Mesenchymal stem cell (in vitro differentiated cells and primary cell): ENCODE measurements around the gene CYP4A22.
"Not testable (repeated sequence)": the region's sequence is repeated elsewhere in the genome, so short reads cannot be mapped to it uniquely, and the experiment has no call there.

ENCODE experiments used
- DNase-seq: peaks from one replicate; pipeline ENCODE4 v3.0.0-alpha.2; 2013
- H2AFZ ChIP-seq: one replicate; pipeline ENCODE4 v1.6.1; 2013; ENCODE audit warnings: low read depth, mild to moderate bottlenecking, control low read depth, inconsistent platforms, low read length, moderate library complexity
- H2AK5ac ChIP-seq: 2 replicates; pipeline ENCODE4 v1.6.1; 2013; ENCODE audit warnings: low read length, moderate library complexity, mild to moderate bottlenecking, inconsistent platforms; ENCODE audit not compliant: severe bottlenecking
- H2BK120ac ChIP-seq: one replicate; pipeline ENCODE4 v1.6.1; 2013; ENCODE audit warnings: low read depth, mild to moderate bottlenecking, inconsistent platforms, low read length, moderate library complexity
- H2BK12ac ChIP-seq, 2 experiments: one replicate each; pipeline ENCODE4 v1.6.1; 2013; ENCODE audit warnings: inconsistent platforms in 2 of 2, low read length in 2 of 2, mild to moderate bottlenecking in 2 of 2, moderate library complexity in 2 of 2, control low read depth in 1 of 2
- H2BK15ac ChIP-seq: one replicate; pipeline ENCODE4 v1.6.1; 2013; ENCODE audit warnings: mild to moderate bottlenecking, low read depth, inconsistent platforms; ENCODE audit not compliant: poor library complexity, severe bottlenecking
- H2BK5ac ChIP-seq: 2 replicates; pipeline ENCODE4 v1.6.1; 2013; ENCODE audit warnings: low read depth, mild to moderate bottlenecking, low read length, control low read depth, inconsistent platforms; ENCODE audit not compliant: poor library complexity, severe bottlenecking
- H3K14ac ChIP-seq, 2 experiments: one replicate each; pipeline ENCODE4 v1.6.1; 2013; ENCODE audit warnings: inconsistent platforms in 2 of 2, low read length in 2 of 2, control low read depth in 1 of 2, mild to moderate bottlenecking in 1 of 2, moderate library complexity in 1 of 2
- H3K18ac ChIP-seq, 2 experiments: one replicate each; pipeline ENCODE4 v1.6.1; 2013; ENCODE audit warnings: inconsistent platforms in 2 of 2, low read length in 2 of 2, control low read depth in 1 of 2, low read depth in 1 of 2, mild to moderate bottlenecking in 1 of 2
- H3K23ac ChIP-seq, 2 experiments: one replicate each; pipeline ENCODE4 v1.6.1; 2013; ENCODE audit warnings: inconsistent platforms in 2 of 2, low read length in 2 of 2, mild to moderate bottlenecking in 2 of 2, moderate library complexity in 2 of 2, control low read depth in 1 of 2
- H3K27ac ChIP-seq: 2 replicates; pipeline ENCODE4 v1.5.1; 2013; ENCODE audit warnings: mild to moderate bottlenecking, moderate library complexity, low read length, control low read depth, inconsistent platforms; ENCODE audit not compliant: poor library complexity, severe bottlenecking
- H3K27me3 ChIP-seq, 2 experiments: 2 replicates each; pipeline versions ENCODE4 v1.6.1 to v1.7.0; 2013; ENCODE audit warnings: low read length in 2 of 2, mild to moderate bottlenecking in 2 of 2, moderate library complexity in 2 of 2, control low read depth in 1 of 2, inconsistent platforms in 1 of 2; ENCODE audit not compliant: control insufficient read depth in 1 of 2, insufficient read depth in 1 of 2
- H3K36me3 ChIP-seq, 2 experiments: 2 replicates each; pipeline versions ENCODE4 v1.6.1 to v1.7.0; 2013; ENCODE audit warnings: low read length in 2 of 2, control low read depth in 1 of 2, inconsistent platforms in 1 of 2, low read depth in 1 of 2, mild to moderate bottlenecking in 1 of 2; ENCODE audit not compliant: insufficient read depth in 2 of 2, control insufficient read depth in 1 of 2
- H3K4ac ChIP-seq, 2 experiments: one replicate each; pipeline ENCODE4 v1.6.1; 2013; ENCODE audit warnings: inconsistent platforms in 2 of 2, low read length in 2 of 2, mild to moderate bottlenecking in 2 of 2, moderate library complexity in 2 of 2, control low read depth in 1 of 2, low read depth in 1 of 2
- H3K4me1 ChIP-seq: 2 replicates; pipeline ENCODE4 v1.6.1; 2013; ENCODE audit warnings: low read depth, low read length, control low read depth; ENCODE audit not compliant: control insufficient read depth, insufficient read depth
- H3K4me2 ChIP-seq: 2 replicates; pipeline ENCODE4 v1.6.1; 2013; ENCODE audit warnings: low read length, mild to moderate bottlenecking, inconsistent platforms; ENCODE audit not compliant: poor library complexity, severe bottlenecking
- H3K4me3 ChIP-seq, 2 experiments: 2 replicates each; pipeline versions ENCODE4 v1.5.1 to v1.7.0; 2013; ENCODE audit warnings: low read length in 2 of 2, mild to moderate bottlenecking in 2 of 2, control low read depth in 1 of 2, low read depth in 1 of 2; ENCODE audit not compliant: insufficient read depth in 1 of 2
- H3K79me1 ChIP-seq: replicated peaks from 2 replicates; pipeline ENCODE4 v1.6.1; 2013; ENCODE audit warnings: mild to moderate bottlenecking, control low read depth, low read length, inconsistent platforms; ENCODE audit not compliant: poor library complexity, severe bottlenecking
- H3K9ac ChIP-seq: 2 replicates; pipeline ENCODE4 v1.7.0; 2013; ENCODE audit warnings: mild to moderate bottlenecking, low read length, moderate library complexity
- H3K9me3 ChIP-seq: 2 replicates; pipeline ENCODE4 v1.7.0; 2013; ENCODE audit warnings: mild to moderate bottlenecking, low read length; ENCODE audit not compliant: control insufficient read depth
- H4K8ac ChIP-seq: one replicate; pipeline ENCODE4 v1.6.1; 2013; ENCODE audit warnings: inconsistent platforms, mild to moderate bottlenecking, low read length, moderate library complexity
- H4K91ac ChIP-seq: one replicate; pipeline ENCODE4 v1.6.1; 2013; ENCODE audit warnings: mild to moderate bottlenecking, low read length, inconsistent platforms
- WGBS: methylation state at CpG from one replicate; pipeline ENCODE4 v1.1.7; 2013; ENCODE audit warnings: mixed read lengths; 5-methylcytosine and 5-hydroxymethylcytosine counted together

The CYP4A22 gene

GRCh38 chr1:47194311-47194710 is 57.1 kb downstream of the CYP4A22 start:
- Histone ChIP-seq H2BK12ac (no peak overlapping the region), H3K9me3 (no peaks in the 10 kb centered on the region), H2BK5ac (no peak overlapping the region), H3K14ac (no peak overlapping the region), H3K27me3 (peaks cover 14 to 40% of the 10 kb centered on the region in 2 experiments), H2BK15ac (no peak overlapping the region), H3K36me3 (no peaks in the 10 kb centered on the region), H2AFZ (no peak overlapping the region), H2AK5ac (no peak overlapping the region), H3K23ac (no peak overlapping the region), H4K91ac (no peak overlapping the region), H3K4me1 (peaks cover 31% of the 10 kb centered on the region), H3K9ac (no peak overlapping the region), H3K4me2 (no peak overlapping the region), H3K4ac (no peak overlapping the region), H2BK120ac (no peak overlapping the region), H4K8ac (no peak overlapping the region), H3K79me1 (no peaks in the 10 kb centered on the region), H3K18ac (no peak overlapping the region), H3K27ac (no peak overlapping the region), H3K4me3 (no peak overlapping the region)
- no peak for DNase-seq

- H2AFZ ChIP-seq, H3K4me3 ChIP-seq, H3K9me3 ChIP-seq, H3K27ac ChIP-seq, H3K23ac ChIP-seq, H3K18ac ChIP-seq, H4K91ac ChIP-seq, H3K9ac ChIP-seq, H2BK12ac ChIP-seq, H3K4me2 ChIP-seq, H3K79me1 ChIP-seq, H3K36me3 ChIP-seq, H4K8ac ChIP-seq, H2BK120ac ChIP-seq, H2BK5ac ChIP-seq, H2BK15ac ChIP-seq, H3K4ac ChIP-seq, H2AK5ac ChIP-seq, DNase-seq, H3K14ac ChIP-seq: not testable (repeated sequence)
- peaks cover 18% of the 10 kb centered on the region for H3K4me1 ChIP-seq
- 91% methylated on average over 4 of the region's 9 CpGs for WGBS
- H3K27me3 ChIP-seq, result peaks cover 17 to 49% of the 10 kb centered on the region in 2 experiments
Measured at GRCh38 chr1:47195981-47196380, 58.7 kb downstream of the CYP4A22 start.

- no peak overlapping the region for H2BK12ac ChIP-seq
- H3K4me2 ChIP-seq, result no peak overlapping the region
- no peak overlapping the region for H2AK5ac ChIP-seq
- WGBS, result 52% methylated on average over 3 of the region's 3 CpGs
- H2BK5ac ChIP-seq, result no peak overlapping the region
- peaks cover 14% of the 10 kb centered on the region for H3K4me1 ChIP-seq
- H3K9me3 ChIP-seq, result no peaks in the 10 kb centered on the region
- H3K27me3 ChIP-seq, result peaks cover 17 to 49% of the 10 kb centered on the region in 2 experiments
- no peak overlapping the region for H3K27ac ChIP-seq
- no peak overlapping the region for H4K8ac ChIP-seq
- H4K91ac ChIP-seq, result no peak overlapping the region
- H3K23ac ChIP-seq, result no peak overlapping the region
- no peak overlapping the region for H3K18ac ChIP-seq
- no peaks in the 10 kb centered on the region for H3K36me3 ChIP-seq
- H3K4ac ChIP-seq, result no peak overlapping the region
- no peaks in the 10 kb centered on the region for H3K79me1 ChIP-seq
- H3K9ac ChIP-seq, result no peak overlapping the region
- DNase-seq, result no peak
- no peak overlapping the region for H2BK15ac ChIP-seq
- H2BK120ac ChIP-seq, result no peak overlapping the region
- H3K14ac ChIP-seq, result no peak overlapping the region
- H2AFZ ChIP-seq, result no peak overlapping the region
- no peak overlapping the region for H3K4me3 ChIP-seq
Measured at GRCh38 chr1:47196622-47197021, 59.4 kb downstream of the CYP4A22 start.

GRCh38 chr1:47198214-47198613 is 61.0 kb downstream of the CYP4A22 start:
- 76% methylated on average over 4 of the region's 4 CpGs for WGBS
- Histone ChIP-seq H4K91ac (no peak overlapping the region), H3K23ac (no peak overlapping the region), H3K4me1 (no peaks in the 10 kb centered on the region), H3K27ac (no peak overlapping the region), H3K4ac (no peak overlapping the region), H2AK5ac (no peak overlapping the region), H2BK5ac (no peak overlapping the region), H3K36me3 (no peaks in the 10 kb centered on the region), H2BK120ac (no peak overlapping the region), H3K9me3 (peaks cover 5% of the 10 kb centered on the region), H4K8ac (no peak overlapping the region), H3K9ac (no peak overlapping the region), H2BK15ac (no peak overlapping the region), H2BK12ac (no peak overlapping the region), H3K27me3 (peaks cover 17 to 43% of the 10 kb centered on the region in 2 experiments), H2AFZ (no peak overlapping the region), H3K4me3 (no peak overlapping the region), H3K4me2 (no peak overlapping the region), H3K18ac (no peak overlapping the region), H3K14ac (no peak overlapping the region), H3K79me1 (no peaks in the 10 kb centered on the region)
- no peak for DNase-seq
